ENCODE measurements around the gene CORO2B. TPM values are rescaled to one million over a fixed set of nuclear protein-coding genes. Genes with fewer than 3 reads are reported as not detected.

The CORO2B gene
- total RNA-seq, 4 donors from 2014 or later, result 1.3 to 18.2 (median 7.0) TPM

DNA sequence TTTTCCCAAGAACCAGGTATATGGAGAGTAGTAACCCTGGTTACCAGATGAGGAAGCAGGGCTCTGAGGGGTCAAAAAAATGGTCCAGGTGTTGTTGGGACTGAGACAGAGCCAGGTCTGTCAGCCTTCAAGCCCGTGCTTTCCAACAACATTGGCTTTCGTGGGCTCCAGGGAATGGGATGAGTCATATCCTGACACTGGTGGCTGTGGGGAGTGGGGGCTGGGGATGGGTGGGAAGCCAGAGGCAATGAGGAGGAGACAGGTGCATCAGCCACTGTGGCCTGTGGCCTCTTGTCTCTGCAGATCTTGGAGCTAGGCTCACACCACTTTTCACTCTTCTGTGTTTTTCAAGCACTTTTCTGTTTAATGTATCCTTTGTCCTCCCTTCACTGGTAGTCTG is 38.2 kb downstream of the CORO2B start:
- TF ChIP-seq POLR2A (IDR thresholded peaks at IDR 0.05), result no peak
- TF ChIP-seq, protein P1, sequence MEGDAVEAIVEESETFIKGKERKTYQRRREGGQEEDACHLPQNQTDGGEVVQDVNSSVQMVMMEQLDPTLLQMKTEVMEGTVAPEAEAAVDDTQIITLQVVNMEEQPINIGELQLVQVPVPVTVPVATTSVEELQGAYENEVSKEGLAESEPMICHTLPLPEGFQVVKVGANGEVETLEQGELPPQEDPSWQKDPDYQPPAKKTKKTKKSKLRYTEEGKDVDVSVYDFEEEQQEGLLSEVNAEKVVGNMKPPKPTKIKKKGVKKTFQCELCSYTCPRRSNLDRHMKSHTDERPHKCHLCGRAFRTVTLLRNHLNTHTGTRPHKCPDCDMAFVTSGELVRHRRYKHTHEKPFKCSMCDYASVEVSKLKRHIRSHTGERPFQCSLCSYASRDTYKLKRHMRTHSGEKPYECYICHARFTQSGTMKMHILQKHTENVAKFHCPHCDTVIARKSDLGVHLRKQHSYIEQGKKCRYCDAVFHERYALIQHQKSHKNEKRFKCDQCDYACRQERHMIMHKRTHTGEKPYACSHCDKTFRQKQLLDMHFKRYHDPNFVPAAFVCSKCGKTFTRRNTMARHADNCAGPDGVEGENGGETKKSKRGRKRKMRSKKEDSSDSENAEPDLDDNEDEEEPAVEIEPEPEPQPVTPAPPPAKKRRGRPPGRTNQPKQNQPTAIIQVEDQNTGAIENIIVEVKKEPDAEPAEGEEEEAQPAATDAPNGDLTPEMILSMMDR (IDR thresholded peaks at IDR 0.05), result no peak
- no peak for DNase-seq
- Histone ChIP-seq H3K36me3 (no peaks in the 10 kb centered on the region), H3K4me3 (no peak overlapping the region), H3K27me3 (no peaks in the 10 kb centered on the region), H3K4me1 (peaks cover 0 to 8% of the 10 kb centered on the region in 2 donors), H3K27ac (peak overlapping the region in 1 of 2 donors; percentile 1), H3K9me3 (no peaks in the 10 kb centered on the region)
- intact Hi-C loops (cut with DNase I; ENCODE audit: low total_unique reads), result no loop called here

DNA sequence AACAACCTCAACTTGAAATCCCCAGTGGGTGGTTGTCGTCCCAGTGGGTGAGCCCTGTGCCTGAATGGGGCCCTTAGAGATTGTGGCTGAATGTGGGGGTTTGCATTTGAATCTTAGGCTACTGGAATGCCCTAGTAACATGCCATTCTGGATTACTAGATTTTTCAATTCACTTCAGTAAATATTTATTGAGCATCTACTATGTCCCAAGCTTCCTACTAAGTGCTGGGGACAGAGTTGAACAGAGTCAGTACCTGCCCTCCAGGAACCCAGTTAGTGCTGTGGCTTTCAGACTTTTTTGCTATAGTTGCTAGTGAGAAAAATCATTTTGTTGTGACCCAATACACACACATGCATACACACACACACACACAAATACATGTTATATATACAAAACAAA is 39.0 kb downstream of the CORO2B start:
- no peak for DNase-seq
- no peaks in the 10 kb centered on the region for H3K36me3 ChIP-seq
- TF ChIP-seq, protein P1 (IDR thresholded peaks at IDR 0.05), result no peak
- TF ChIP-seq POLR2A (IDR thresholded peaks at IDR 0.05), result no peak
- no peaks in the 10 kb centered on the region for H3K9me3 ChIP-seq
- H3K27me3 ChIP-seq, result no peaks in the 10 kb centered on the region
- H3K4me3 ChIP-seq, result no peak overlapping the region
- H3K27ac ChIP-seq, result no peak overlapping the region
- intact Hi-C loops (cut with DNase I; ENCODE audit: low total_unique reads), result no loop called here
- H3K4me1 ChIP-seq, result peaks cover 0 to 8% of the 10 kb centered on the region in 2 donors

DNA sequence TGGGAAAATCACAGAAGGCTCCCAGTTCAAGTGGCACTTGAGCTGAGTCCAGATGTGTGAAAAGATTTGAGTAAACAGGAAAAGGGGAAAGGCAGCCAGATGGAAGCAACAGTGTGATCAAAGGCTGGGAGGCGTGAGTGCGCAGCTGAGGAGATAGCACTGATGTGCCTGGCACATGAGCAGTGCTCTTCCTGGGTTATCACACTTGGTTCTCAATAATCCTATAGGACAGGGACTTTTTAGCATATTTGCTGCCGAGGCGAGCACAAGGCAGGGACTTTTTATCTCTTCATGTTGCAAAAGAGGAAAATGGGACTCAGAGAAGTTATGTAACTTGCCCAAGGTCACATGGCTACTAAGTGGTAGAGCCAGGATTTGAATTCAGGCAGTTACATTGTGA is 39.6 kb downstream of the CORO2B start:
- Histone ChIP-seq H3K36me3 (no peaks in the 10 kb centered on the region), H3K27ac (peak overlapping the region in 1 of 2 donors; percentile 11), H3K27me3 (no peaks in the 10 kb centered on the region), H3K4me3 (no peak overlapping the region), H3K4me1 (peaks cover 0 to 8% of the 10 kb centered on the region in 2 donors), H3K9me3 (no peaks in the 10 kb centered on the region)
- TF ChIP-seq, protein P1 (IDR thresholded peaks at IDR 0.05), result no peak
- TF ChIP-seq POLR2A (IDR thresholded peaks at IDR 0.05), result no peak
- no peak for DNase-seq
- intact Hi-C loops (cut with DNase I; ENCODE audit: low total_unique reads), result no loop called here

DNA sequence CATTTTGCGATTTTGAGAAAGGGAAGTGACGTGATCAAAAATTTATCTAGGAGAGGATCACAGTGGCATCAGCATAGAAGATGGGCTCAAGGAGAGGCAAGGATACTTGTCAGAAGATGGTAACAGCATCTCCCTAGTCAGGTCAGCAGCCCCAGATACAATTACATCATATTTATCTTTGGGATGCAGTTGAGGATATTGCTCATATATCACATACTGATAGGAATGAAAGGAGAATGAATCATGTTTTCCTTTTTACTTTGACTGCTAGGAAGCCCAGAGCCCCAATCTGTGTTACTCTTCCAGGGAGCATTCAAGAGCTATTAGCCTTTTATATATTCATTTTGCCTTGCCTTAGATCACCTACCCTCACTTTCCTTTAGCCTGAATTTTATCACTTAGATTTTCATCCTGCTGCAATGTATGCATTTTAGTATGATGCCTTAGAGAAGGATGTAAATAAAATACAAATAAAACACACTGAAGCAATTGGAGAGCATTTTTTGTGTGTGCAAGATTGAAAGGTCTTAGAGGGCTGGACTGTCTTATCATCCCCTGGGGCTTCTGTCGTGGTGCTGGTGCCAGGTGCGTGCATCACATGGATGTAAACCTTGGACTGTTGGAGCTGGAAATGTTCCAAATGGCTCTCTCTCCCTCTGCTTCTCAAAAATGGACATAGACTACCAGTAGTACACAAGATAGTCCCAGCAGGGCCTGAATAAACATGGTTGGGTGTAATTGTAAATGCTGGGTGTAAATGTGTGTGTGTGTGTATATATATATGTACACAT is 40.3 kb downstream of the CORO2B start:
- no peak for DNase-seq
- TF ChIP-seq, protein P1 (IDR thresholded peaks at IDR 0.05), result no peak
- Histone ChIP-seq H3K27me3 (no peaks in the 10 kb centered on the region), H3K27ac (no peak overlapping the region), H3K4me1 (peaks cover 0 to 8% of the 10 kb centered on the region in 2 donors), H3K4me3 (no peak overlapping the region), H3K36me3 (no peaks in the 10 kb centered on the region), H3K9me3 (no peaks in the 10 kb centered on the region)
- intact Hi-C loops (cut with DNase I; ENCODE audit: low total_unique reads), result no loop called here

DNA sequence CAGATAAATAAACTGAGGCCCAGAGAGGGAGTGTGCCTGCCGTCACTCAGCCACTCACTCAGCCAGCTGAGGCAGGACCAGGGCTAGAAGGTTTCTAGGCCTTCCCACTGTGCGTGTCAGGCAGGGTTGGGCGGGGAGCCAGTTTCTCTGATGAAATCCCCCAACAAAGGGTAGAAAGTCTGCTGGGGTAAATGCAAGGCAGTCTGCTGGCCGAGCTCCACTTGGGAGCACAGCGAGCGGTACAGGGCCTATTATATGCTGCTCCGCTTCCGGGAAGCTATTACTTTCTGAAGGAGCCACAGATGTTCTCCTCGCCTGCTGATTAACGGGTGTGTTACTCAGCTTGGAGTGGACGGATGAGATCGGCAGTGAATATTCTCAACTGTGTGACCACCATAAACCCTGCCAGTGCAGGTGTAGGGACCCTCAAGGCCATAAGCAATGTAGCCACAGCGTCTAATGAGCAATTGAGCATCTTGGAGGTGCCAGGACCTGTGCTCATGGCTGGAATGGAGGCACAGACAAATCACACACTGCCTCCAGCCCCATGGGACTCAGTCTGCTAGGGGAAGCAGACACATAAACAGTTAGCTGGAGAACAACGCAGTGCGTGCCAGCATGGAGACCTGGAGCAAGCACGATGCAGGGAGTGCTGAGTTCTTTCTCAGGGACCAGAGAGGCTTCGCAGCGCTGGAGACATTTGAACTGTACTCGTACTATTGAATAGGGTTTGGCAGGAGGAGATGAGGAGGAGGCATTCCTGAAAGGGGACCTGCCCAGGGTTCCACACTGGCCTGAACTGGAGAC is 42.1 kb downstream of the CORO2B start:
- peak overlapping the region; percentile 16 to 63 for H3K27ac ChIP-seq
- no peaks in the 10 kb centered on the region for H3K9me3 ChIP-seq
- TF ChIP-seq, protein P1 (IDR thresholded peaks at IDR 0.05), result no peak
- no peaks in the 10 kb centered on the region for H3K36me3 ChIP-seq
- intact Hi-C loops (cut with DNase I; ENCODE audit: low total_unique reads), result no loop called here
- peak; percentile 92 to 93 for DNase-seq
- H3K4me3 ChIP-seq, result no peak overlapping the region
- H3K27me3 ChIP-seq, result no peaks in the 10 kb centered on the region
- no peaks in the 10 kb centered on the region for H3K4me1 ChIP-seq

Measured in uterus (tissue), 4 donors.